Memory B cell (primary cell): ENCODE measurements around the gene KRT15.

Source experiments
- ATAC-seq: fragments of 150-1000 bp; cut with Tn5 transposase; 2 replicates; pipeline ENCODE4 v1.10.0; 2021; ENCODE audit warnings: low read depth, mild to moderate bottlenecking, moderate library complexity
- DNase-seq, 2 donors: peaks; one replicate each; pipeline ENCODE4 v3.0.0; 2022; ENCODE audit warnings: low spot score in 2 of 2
- H3K27ac Mint-ChIP-seq: one replicate; pipeline ENCODE4 v1.8.0; 2022; ENCODE audit warnings: mild to moderate bottlenecking, moderate library complexity, mixed read lengths
- H3K27me3 Mint-ChIP-seq: one replicate; pipeline ENCODE4 v1.8.0; 2022; ENCODE audit warnings: mixed read lengths
- H3K36me3 Mint-ChIP-seq: one replicate; pipeline ENCODE4 v1.8.0; 2022; ENCODE audit warnings: mild to moderate bottlenecking, mixed read lengths
- H3K4me1 Mint-ChIP-seq: one replicate; pipeline ENCODE4 v1.8.0; 2022; ENCODE audit warnings: mixed read lengths
- H3K4me3 Mint-ChIP-seq: one replicate; pipeline ENCODE4 v1.8.0; 2022; ENCODE audit warnings: mild to moderate bottlenecking, moderate library complexity, mixed read lengths
- H3K9me3 Mint-ChIP-seq: one replicate; pipeline ENCODE4 v1.8.0; 2022; ENCODE audit warnings: mixed read lengths

Gene KRT15

DNA sequence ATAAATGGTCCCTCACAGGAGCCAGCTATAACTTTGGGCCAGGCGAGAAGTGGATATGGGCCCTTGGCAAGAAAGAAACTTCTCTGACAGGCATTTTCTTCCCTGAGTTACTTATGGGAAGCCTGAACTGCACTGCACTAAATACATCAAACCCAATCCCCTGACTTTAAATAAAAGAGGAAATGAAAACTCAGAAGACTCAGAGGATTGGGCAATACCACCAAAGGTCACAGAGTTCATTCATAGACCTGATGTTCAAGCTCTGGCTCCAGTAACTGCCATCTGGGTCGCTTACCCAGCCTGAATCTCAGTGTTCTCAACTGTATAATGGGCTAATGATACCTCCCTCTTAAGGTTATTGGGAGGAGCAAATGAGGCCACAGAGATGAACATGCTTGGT, 38.6 kb downstream of the KRT15 start:
- ATAC-seq (peak; percentile 64), DNase-seq (no peak)
- H3K27me3 Mint-ChIP-seq: peaks cover 4% of the 10 kb centered on the region
- no peak overlapping the region for H3K4me3 Mint-ChIP-seq
- H3K36me3 Mint-ChIP-seq: no peaks in the 10 kb centered on the region
- H3K9me3 Mint-ChIP-seq: no peaks in the 10 kb centered on the region
- no peak overlapping the region for H3K27ac Mint-ChIP-seq
- H3K4me1 Mint-ChIP-seq: peaks cover 4% of the 10 kb centered on the region

DNA sequence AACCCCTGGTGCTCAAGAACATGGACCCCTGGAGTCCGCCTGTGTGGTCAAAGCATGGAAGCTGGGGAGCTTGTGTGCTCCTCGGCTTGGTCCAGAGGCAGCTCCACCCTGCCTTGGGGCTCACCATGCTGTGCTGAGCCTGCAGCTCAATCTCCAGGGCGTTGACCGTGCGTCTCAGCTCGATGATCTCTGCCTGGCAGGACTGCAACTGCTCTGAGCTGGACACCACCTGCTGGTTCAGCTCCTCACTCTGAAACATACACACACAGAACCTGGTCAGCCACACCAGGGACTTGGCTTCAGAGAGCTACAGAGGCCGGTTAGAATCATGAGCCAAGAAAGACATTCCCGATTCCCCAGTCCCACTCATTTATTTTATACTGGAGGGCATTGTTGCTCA, 40.5 kb downstream of the KRT15 start:
- no peak overlapping the region for H3K27ac Mint-ChIP-seq
- H3K4me1 Mint-ChIP-seq: peaks cover 4% of the 10 kb centered on the region
- H3K4me3 Mint-ChIP-seq: no peak overlapping the region
- DNase-seq (no peak), ATAC-seq (no peak)
- H3K27me3 Mint-ChIP-seq: peaks cover 4% of the 10 kb centered on the region
- H3K36me3 Mint-ChIP-seq: no peaks in the 10 kb centered on the region
- H3K9me3 Mint-ChIP-seq: peaks cover 2% of the 10 kb centered on the region

DNA sequence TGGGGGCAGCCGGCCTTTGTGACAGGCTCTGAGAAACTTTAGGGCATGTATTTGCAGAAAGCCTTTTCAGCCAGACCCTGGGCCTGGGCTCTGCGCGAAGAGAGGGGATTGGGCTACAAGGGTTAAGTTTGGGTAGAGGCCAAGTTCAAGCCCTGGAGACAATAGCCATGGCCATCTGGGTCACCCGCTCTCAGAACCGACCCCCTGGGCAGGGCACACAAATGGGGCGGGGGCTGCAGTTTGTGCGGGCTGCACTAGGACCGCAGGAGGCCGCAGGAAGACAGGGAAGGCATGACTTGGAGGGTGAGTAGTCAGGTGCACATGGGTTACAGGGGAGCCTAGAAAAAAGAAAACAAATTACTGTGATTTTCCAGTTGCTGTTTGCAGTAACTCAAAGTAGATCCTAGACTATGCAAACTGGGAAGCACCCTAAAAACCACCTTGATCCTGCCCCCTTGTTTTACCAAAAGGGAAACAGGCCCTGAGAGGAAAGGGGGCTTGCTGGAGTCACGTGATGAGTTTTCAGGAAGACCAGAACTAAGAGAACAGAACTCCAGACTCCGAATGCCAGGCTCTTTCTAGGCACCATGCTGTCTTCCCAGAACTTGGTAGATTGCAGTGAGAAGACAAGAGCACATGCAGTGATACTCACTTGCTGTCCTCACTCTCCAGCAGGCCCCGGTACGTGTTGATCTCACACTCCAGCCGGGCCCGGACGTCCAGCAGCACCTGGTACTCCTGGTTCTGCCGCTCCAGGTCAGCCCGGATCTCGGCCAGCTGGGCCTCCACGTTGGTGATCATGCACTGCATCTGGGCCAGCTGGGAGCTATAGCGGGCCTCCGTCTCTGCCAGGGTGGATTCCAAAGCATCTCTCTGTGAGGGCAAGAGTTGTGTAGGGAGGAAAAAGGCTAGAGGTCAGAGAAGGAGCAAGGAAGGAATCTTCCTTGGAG, 41.5 kb downstream of the KRT15 start:
- DNase-seq (no peak), ATAC-seq (no peak)
- H3K4me3 Mint-ChIP-seq: no peak overlapping the region
- H3K9me3 Mint-ChIP-seq: peaks cover 4% of the 10 kb centered on the region
- no peak overlapping the region for H3K27ac Mint-ChIP-seq
- peaks cover 6% of the 10 kb centered on the region for H3K27me3 Mint-ChIP-seq
- peaks cover 4% of the 10 kb centered on the region for H3K4me1 Mint-ChIP-seq
- H3K36me3 Mint-ChIP-seq: peaks cover 2% of the 10 kb centered on the region

GRCh38 chr17:41475421-41475820, 43.3 kb downstream of the KRT15 start:
- no peak overlapping the region for H3K27ac Mint-ChIP-seq
- H3K9me3 Mint-ChIP-seq: peaks cover 4% of the 10 kb centered on the region
- peaks cover 8% of the 10 kb centered on the region for H3K27me3 Mint-ChIP-seq
- H3K36me3 Mint-ChIP-seq: peaks cover 2% of the 10 kb centered on the region
- no peak for ATAC-seq
- peaks cover 4% of the 10 kb centered on the region for H3K4me1 Mint-ChIP-seq
- no peak for DNase-seq
- no peak overlapping the region for H3K4me3 Mint-ChIP-seq

DNA sequence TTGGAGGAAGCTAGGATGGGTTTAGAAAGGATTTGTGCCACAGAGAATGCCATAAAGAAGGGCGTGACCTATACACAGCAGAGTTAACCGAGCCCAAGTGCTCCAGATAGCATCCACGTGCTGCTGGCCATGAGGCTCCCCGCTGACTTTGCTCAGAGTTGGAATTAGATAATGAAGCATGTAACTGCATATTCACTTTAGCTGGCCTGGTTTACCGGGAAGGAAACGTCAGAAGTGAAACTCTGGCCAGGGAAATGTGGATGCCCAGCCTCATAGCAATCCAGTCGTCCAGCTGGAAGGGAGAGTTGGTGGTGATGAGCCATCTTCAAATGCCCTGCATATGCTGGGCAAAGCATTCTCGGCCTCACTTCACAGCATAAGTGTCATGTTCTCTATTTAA, 43.8 kb downstream of the KRT15 start:
- peaks cover 4% of the 10 kb centered on the region for H3K9me3 Mint-ChIP-seq
- peaks cover 2% of the 10 kb centered on the region for H3K36me3 Mint-ChIP-seq
- H3K27ac Mint-ChIP-seq: no peak overlapping the region
- peaks cover 8% of the 10 kb centered on the region for H3K27me3 Mint-ChIP-seq
- ATAC-seq (no peak), DNase-seq (no peak)
- no peak overlapping the region for H3K4me3 Mint-ChIP-seq
- peaks cover 4% of the 10 kb centered on the region for H3K4me1 Mint-ChIP-seq

- H3K27me3 Mint-ChIP-seq: peaks cover 12% of the 10 kb centered on the region
- peaks cover 2% of the 10 kb centered on the region for H3K36me3 Mint-ChIP-seq
- H3K27ac Mint-ChIP-seq: no peak overlapping the region
- H3K9me3 Mint-ChIP-seq: peaks cover 2% of the 10 kb centered on the region
- no peaks in the 10 kb centered on the region for H3K4me1 Mint-ChIP-seq
- DNase-seq: no peak
- no peak overlapping the region for H3K4me3 Mint-ChIP-seq
- no peak for ATAC-seq
These were observed 50.3 kb downstream of the KRT15 start for GRCh38 chr17:41468346-41468745.

GRCh38 chr17:41467561-41467960, 51.1 kb downstream of the KRT15 start:
- Mint-ChIP-seq H3K4me3 (no peak overlapping the region), H3K4me1 (no peaks in the 10 kb centered on the region), H3K9me3 (no peaks in the 10 kb centered on the region), H3K27ac (no peak overlapping the region), H3K36me3 (no peaks in the 10 kb centered on the region), H3K27me3 (peaks cover 10% of the 10 kb centered on the region)
- DNase-seq (no peak), ATAC-seq (no peak)

DNA sequence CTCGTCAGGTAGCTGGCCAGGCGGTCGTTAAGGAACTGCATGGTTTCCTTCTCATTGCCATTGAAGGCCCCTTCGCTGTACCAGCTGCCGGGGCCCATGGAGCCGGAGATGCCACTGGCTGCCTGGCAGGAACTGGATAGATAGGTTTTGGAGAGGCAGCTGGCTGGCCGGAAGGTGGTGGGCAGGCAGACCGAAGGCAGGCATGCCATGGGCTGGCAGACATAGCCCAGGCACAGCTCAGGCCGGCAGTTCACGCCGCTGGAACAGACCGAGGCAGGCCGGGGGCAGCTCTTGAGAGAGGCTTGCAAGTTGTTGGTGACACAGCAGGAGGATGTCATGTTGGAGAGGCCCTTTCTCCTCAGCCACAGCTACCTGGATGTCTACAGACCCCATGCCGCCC, 51.7 kb downstream of the KRT15 start, which contains the start of gene KRT32:
Gene KRT32 (minus strand): TSS at position 399 of the 400 bp plus-strand sequence. CDS start 61 bp downstream, at position 338.
- ATAC-seq: no peak
- Mint-ChIP-seq H3K4me3 (no peak within 1 kb of the TSS), H3K27me3 (peaks cover 10% of the 10 kb centered on the region), H3K4me1 (no peaks in the 10 kb centered on the region), H3K9me3 (no peaks in the 10 kb centered on the region), H3K27ac (no peak within 1 kb of the TSS), H3K36me3 (no peaks in the 10 kb centered on the region)
- DNase-seq: no peak

DNA sequence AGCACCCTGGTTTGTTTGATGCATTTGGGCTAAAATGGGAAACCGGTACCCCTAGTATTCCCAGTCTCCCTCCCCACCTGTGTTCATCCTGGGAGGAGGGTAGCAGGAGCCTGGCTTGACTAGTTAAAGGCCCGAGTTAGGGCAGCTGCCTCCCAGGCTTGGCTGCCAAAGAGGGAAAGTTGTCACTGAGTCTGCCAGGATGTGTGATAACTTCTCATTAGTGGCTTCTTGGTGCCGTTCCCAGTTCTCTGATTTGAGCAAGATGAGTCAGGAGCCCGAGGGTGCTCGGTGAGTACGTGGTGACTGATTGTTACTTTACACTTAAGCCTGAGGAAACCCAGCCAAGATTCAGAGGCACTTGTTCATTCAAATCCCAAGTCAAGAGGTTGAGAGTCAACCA, 54.0 kb downstream of the KRT15 start:
- H3K9me3 Mint-ChIP-seq: no peaks in the 10 kb centered on the region
- no peaks in the 10 kb centered on the region for H3K4me1 Mint-ChIP-seq
- ATAC-seq (no peak), DNase-seq (no peak)
- H3K27ac Mint-ChIP-seq: no peak overlapping the region
- no peak overlapping the region for H3K4me3 Mint-ChIP-seq
- no peaks in the 10 kb centered on the region for H3K36me3 Mint-ChIP-seq
- peaks cover 11% of the 10 kb centered on the region for H3K27me3 Mint-ChIP-seq

GRCh38 chr17:41464173-41464572, 54.5 kb downstream of the KRT15 start:
- Mint-ChIP-seq H3K36me3 (no peaks in the 10 kb centered on the region), H3K9me3 (no peaks in the 10 kb centered on the region), H3K4me3 (no peak overlapping the region), H3K27me3 (peaks cover 11% of the 10 kb centered on the region), H3K4me1 (no peaks in the 10 kb centered on the region), H3K27ac (no peak overlapping the region)
- ATAC-seq: no peak
- no peak for DNase-seq

GRCh38 chr17:41463746-41464145, 54.9 kb downstream of the KRT15 start:
- Mint-ChIP-seq H3K4me1 (no peaks in the 10 kb centered on the region), H3K9me3 (no peaks in the 10 kb centered on the region), H3K27ac (no peak overlapping the region), H3K4me3 (no peak overlapping the region), H3K36me3 (no peaks in the 10 kb centered on the region), H3K27me3 (peaks cover 13% of the 10 kb centered on the region)
- DNase-seq (no peak), ATAC-seq (no peak)
